Chondrocyte (in vitro differentiated cells): Measurements from ENCODE around the gene CRYBB1. TPM values are rescaled to one million over a fixed set of nuclear protein-coding genes. Genes with fewer than 3 reads are reported as not detected.

Experiments
- DNase-seq: peaks from one replicate; pipeline ENCODE4 v3.0.0; 2021; ENCODE audit warnings: mixed read lengths, low spot score
- H3K27ac Mint-ChIP-seq: one replicate; pipeline ENCODE4 v1.8.0; 2021; ENCODE audit warnings: mild to moderate bottlenecking, moderate library complexity, mixed read lengths; ENCODE audit not compliant: unreplicated experiment
- H3K27me3 Mint-ChIP-seq: 2 replicates; pipeline ENCODE4 v1.8.0; 2021; ENCODE audit warnings: low read depth, mixed read lengths
- H3K36me3 Mint-ChIP-seq: 2 replicates; pipeline ENCODE4 v1.8.0; 2021; ENCODE audit warnings: low read depth, mixed read lengths
- H3K4me1 Mint-ChIP-seq: 2 replicates; pipeline ENCODE4 v1.8.0; 2021; ENCODE audit warnings: low read depth, mild to moderate bottlenecking, mixed read lengths
- H3K4me3 Mint-ChIP-seq: one replicate; pipeline ENCODE4 v1.8.0; 2021; ENCODE audit warnings: mild to moderate bottlenecking, moderate library complexity, mixed read lengths; ENCODE audit not compliant: unreplicated experiment
- H3K9me3 Mint-ChIP-seq: 2 replicates; pipeline ENCODE4 v1.8.0; 2021; ENCODE audit warnings: low read depth, mixed read lengths
- CTCF ChIP-seq: fragments of 200-600 bp; sonication (generic); IDR thresholded peaks from 2 replicates; pipeline ENCODE4 v1.5.0; 2021; ENCODE audit warnings: antibody characterized with exemption, mild to moderate bottlenecking, moderate library complexity
- total RNA-seq: library from RNA; stranded (reverse); gene quantifications from 3 replicates; pipeline ENCODE4 v1.2.1, GENCODE V29; 2021

CRYBB1 gene
- total RNA-seq, 1 donor from 2014 or later: not detected

GRCh38 chr22:26587991-26588613 is 29.7 kb downstream of the CRYBB1 start:
- no peaks in the 10 kb centered on the region for H3K36me3 Mint-ChIP-seq
- peaks cover 5% of the 10 kb centered on the region for H3K9me3 Mint-ChIP-seq
- H3K27me3 Mint-ChIP-seq: peaks cover 9% of the 10 kb centered on the region
- TF ChIP-seq CTCF: no peak
- H3K27ac Mint-ChIP-seq: peak overlapping the region; percentile 95
- peak overlapping the region; percentile 90 for H3K4me3 Mint-ChIP-seq
- H3K4me1 Mint-ChIP-seq: peaks cover 63% of the 10 kb centered on the region
- DNase-seq: no peak

- peak overlapping the region; percentile 74 for H3K27ac Mint-ChIP-seq
- DNase-seq: peak; percentile 59
- peaks cover 71% of the 10 kb centered on the region for H3K4me1 Mint-ChIP-seq
- no peaks in the 10 kb centered on the region for H3K27me3 Mint-ChIP-seq
- peak overlapping the region; percentile 28 for H3K4me3 Mint-ChIP-seq
- no peak for TF ChIP-seq CTCF
- H3K9me3 Mint-ChIP-seq: peaks cover 5% of the 10 kb centered on the region
- peaks cover 4% of the 10 kb centered on the region for H3K36me3 Mint-ChIP-seq
Observed at GRCh38 chr22:26586556-26587325, 31.1 kb downstream of the CRYBB1 start.

GRCh38 chr22:26585104-26585790 is 32.6 kb downstream of the CRYBB1 start:
- H3K4me1 Mint-ChIP-seq: peaks cover 80% of the 10 kb centered on the region

GRCh38 chr22:26584010-26584409 is 33.8 kb downstream of the CRYBB1 start:
- H3K27ac Mint-ChIP-seq: peak overlapping the region; percentile 88
- peaks cover 84% of the 10 kb centered on the region for H3K4me1 Mint-ChIP-seq
- peaks cover 6% of the 10 kb centered on the region for H3K36me3 Mint-ChIP-seq
- no peaks in the 10 kb centered on the region for H3K27me3 Mint-ChIP-seq
- peak; percentile 32 for DNase-seq
- no peak for TF ChIP-seq CTCF
- H3K4me3 Mint-ChIP-seq: peak overlapping the region; percentile 55
- H3K9me3 Mint-ChIP-seq: peaks cover 5% of the 10 kb centered on the region

More at GRCh38 chr22:26585104-26585790, 32.6 kb downstream of the CRYBB1 start:
- H3K9me3 Mint-ChIP-seq: peaks cover 5% of the 10 kb centered on the region
- peaks cover 4% of the 10 kb centered on the region for H3K36me3 Mint-ChIP-seq
- no peaks in the 10 kb centered on the region for H3K27me3 Mint-ChIP-seq
- peak overlapping the region; percentile 29 for H3K4me3 Mint-ChIP-seq
- DNase-seq: peak; percentile 93
- peak; percentile 48 for TF ChIP-seq CTCF
- H3K27ac Mint-ChIP-seq: peak overlapping the region; percentile 88

- no peaks in the 10 kb centered on the region for H3K9me3 Mint-ChIP-seq
- H3K4me1 Mint-ChIP-seq: peaks cover 68% of the 10 kb centered on the region
Observed at GRCh38 chr22:26581633-26582168, 36.1 kb downstream of the CRYBB1 start.

More at GRCh38 chr22:26581633-26582168, 36.1 kb downstream of the CRYBB1 start:
- no peak overlapping the region for H3K27ac Mint-ChIP-seq
- no peak overlapping the region for H3K4me3 Mint-ChIP-seq
- no peak for TF ChIP-seq CTCF
- H3K36me3 Mint-ChIP-seq: peaks cover 6% of the 10 kb centered on the region
- DNase-seq: no peak
- H3K27me3 Mint-ChIP-seq: no peaks in the 10 kb centered on the region
